Esophagus squamous epithelium (tissue), 5 donors: ENCODE measurements around the gene RAP1B. TPM values are rescaled to one million over a fixed set of nuclear protein-coding genes. Genes with fewer than 3 reads are reported as not detected.

ENCODE experiments used
- DNase-seq: peaks from one replicate; lab custom pipeline; 2025; lab: John Stamatoyannopoulos, UW
- H3K27ac ChIP-seq, 4 donors: fragments of 200-600 bp; sonication (generic); one replicate each; pipeline ENCODE4 v1.5.1; 2016 to 2019; ENCODE audit warnings: mild to moderate bottlenecking in 1 of 4
- H3K27me3 ChIP-seq, 4 donors: fragments of 200-600 bp; sonication (generic); 1 replicate in 3 of 4; 2 replicates in 1 of 4; pipeline versions ENCODE4 v1.5.1 to v1.6.0; 2017 to 2021; ENCODE audit warnings: antibody characterized with exemption in 1 of 4
- H3K36me3 ChIP-seq, 3 donors: fragments of 200-600 bp; sonication (generic); one replicate each; pipeline ENCODE4 v1.5.1; 2016 to 2019
- H3K4me1 ChIP-seq, 3 donors: fragments of 200-600 bp; sonication (generic); one replicate each; pipeline ENCODE4 v1.5.1; 2017 to 2019
- H3K4me3 ChIP-seq, 4 donors: fragments of 200-600 bp; sonication (generic); 1 replicate in 3 of 4; 2 replicates in 1 of 4; pipeline ENCODE4 v1.5.1; 2016 to 2019; ENCODE audit warnings: mild to moderate bottlenecking in 2 of 4, moderate library complexity in 1 of 4
- H3K9me3 ChIP-seq, 3 donors: fragments of 200-600 bp; sonication (generic); one replicate each; pipeline ENCODE4 v1.5.1; 2016 to 2019
- POLR2A ChIP-seq, 4 donors: fragments of 450-650 bp; IDR thresholded peaks; one replicate each; pipeline ENCODE4 v1.6.1; 2017; ENCODE audit warnings: antibody characterized with exemption in 4 of 4, mild to moderate bottlenecking in 4 of 4, moderate library complexity in 3 of 4
- WGBS, 2 donors: methylation state at CpG; one replicate each; pipeline ENCODE4 v1.1.5; 2018; 5-methylcytosine and 5-hydroxymethylcytosine counted together
- intact Hi-C: fragments of 100-400 bp; cut with DNase I; formaldehyde crosslinking; loops from one replicate; pipeline ENCODE4 v1.15.0; 2022
- total RNA-seq, 4 donors: library from RNA; depleted of rRNA; stranded (reverse); fragments of >200 nt; gene quantifications; one replicate each; pipeline ENCODE4 v1.1.0, GENCODE V29; 2016
- TF ChIP-seq, protein P1 (sequence below), 6 experiments: fragments of 450-650 bp in 4 of 6; fragments of 200-600 bp in 2 of 6; sonication (generic) in 2 of 6; IDR thresholded peaks; one replicate each; pipeline ENCODE4 v1.5.1; 2016 to 2019; ENCODE audit warnings: antibody characterized with exemption in 6 of 6, mild to moderate bottlenecking in 4 of 6, moderate library complexity in 4 of 6
- donor health status: DM: yes; HTN: yes; CAD: no.

RAP1B gene
- total RNA-seq, 4 donors from 2014 or later: 66.9 to 133 (median 120) TPM

GRCh38 chr12:68617160-68617926, 6.6 kb downstream of the RAP1B start:
- DNase-seq: no peak
- H3K27ac ChIP-seq: no peak overlapping the region
- peaks cover 0 to 6% (median 0%) of the 10 kb centered on the region in 3 donors for H3K36me3 ChIP-seq
- 60 to 64% methylated on average over 4 of the region's 4 CpGs for WGBS, 2 donors
- peaks cover 20 to 100% (median 77%) of the 10 kb centered on the region in 3 donors for H3K4me1 ChIP-seq
- no peaks in the 10 kb centered on the region for H3K9me3 ChIP-seq
- no peaks in the 10 kb centered on the region for H3K27me3 ChIP-seq
- no peak overlapping the region for H3K4me3 ChIP-seq
- intact Hi-C loops: loop anchor here (10.0 kb wide), 2 partner anchors 67 to 253 kb away; partner anchors contain the start of gene NUP107
- TF ChIP-seq, protein P1, sequence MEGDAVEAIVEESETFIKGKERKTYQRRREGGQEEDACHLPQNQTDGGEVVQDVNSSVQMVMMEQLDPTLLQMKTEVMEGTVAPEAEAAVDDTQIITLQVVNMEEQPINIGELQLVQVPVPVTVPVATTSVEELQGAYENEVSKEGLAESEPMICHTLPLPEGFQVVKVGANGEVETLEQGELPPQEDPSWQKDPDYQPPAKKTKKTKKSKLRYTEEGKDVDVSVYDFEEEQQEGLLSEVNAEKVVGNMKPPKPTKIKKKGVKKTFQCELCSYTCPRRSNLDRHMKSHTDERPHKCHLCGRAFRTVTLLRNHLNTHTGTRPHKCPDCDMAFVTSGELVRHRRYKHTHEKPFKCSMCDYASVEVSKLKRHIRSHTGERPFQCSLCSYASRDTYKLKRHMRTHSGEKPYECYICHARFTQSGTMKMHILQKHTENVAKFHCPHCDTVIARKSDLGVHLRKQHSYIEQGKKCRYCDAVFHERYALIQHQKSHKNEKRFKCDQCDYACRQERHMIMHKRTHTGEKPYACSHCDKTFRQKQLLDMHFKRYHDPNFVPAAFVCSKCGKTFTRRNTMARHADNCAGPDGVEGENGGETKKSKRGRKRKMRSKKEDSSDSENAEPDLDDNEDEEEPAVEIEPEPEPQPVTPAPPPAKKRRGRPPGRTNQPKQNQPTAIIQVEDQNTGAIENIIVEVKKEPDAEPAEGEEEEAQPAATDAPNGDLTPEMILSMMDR (IDR thresholded peaks at IDR 0.05): no peak
- TF ChIP-seq POLR2A (IDR thresholded peaks at IDR 0.05): no peak

GRCh38 chr12:68619541-68619940, 8.8 kb downstream of the RAP1B start:
- Histone ChIP-seq H3K4me1 (peaks cover 10 to 100% (median 66%) of the 10 kb centered on the region in 3 donors), H3K36me3 (peaks cover 0 to 4% (median 0%) of the 10 kb centered on the region in 3 donors), H3K9me3 (no peaks in the 10 kb centered on the region), H3K27me3 (no peaks in the 10 kb centered on the region), H3K27ac (no peak overlapping the region), H3K4me3 (no peak overlapping the region)
- TF ChIP-seq POLR2A (IDR thresholded peaks at IDR 0.05): no peak
- TF ChIP-seq, protein P1 (IDR thresholded peaks at IDR 0.05): no peak
- intact Hi-C loops: loop anchor here (10.0 kb wide), 2 partner anchors 65 to 255 kb away; partner anchors contain the start of gene NUP107
- DNase-seq: no peak

GRCh38 chr12:68620519-68621471, 10.1 kb downstream of the RAP1B start:
- TF ChIP-seq, protein P1 (IDR thresholded peaks at IDR 0.05): no peak
- TF ChIP-seq POLR2A (IDR thresholded peaks at IDR 0.05): no peak
- intact Hi-C loops: no loop called here
- Histone ChIP-seq H3K9me3 (no peaks in the 10 kb centered on the region), H3K4me1 (peaks cover 10 to 95% (median 57%) of the 10 kb centered on the region in 3 donors), H3K27ac (no peak overlapping the region), H3K4me3 (no peak overlapping the region), H3K36me3 (peaks cover 0 to 16% (median 0%) of the 10 kb centered on the region in 3 donors), H3K27me3 (no peaks in the 10 kb centered on the region)
- WGBS, 2 donors: 46 to 71% methylated on average over 4 to 10 of the region's 10 CpGs
- no peak for DNase-seq

DNA sequence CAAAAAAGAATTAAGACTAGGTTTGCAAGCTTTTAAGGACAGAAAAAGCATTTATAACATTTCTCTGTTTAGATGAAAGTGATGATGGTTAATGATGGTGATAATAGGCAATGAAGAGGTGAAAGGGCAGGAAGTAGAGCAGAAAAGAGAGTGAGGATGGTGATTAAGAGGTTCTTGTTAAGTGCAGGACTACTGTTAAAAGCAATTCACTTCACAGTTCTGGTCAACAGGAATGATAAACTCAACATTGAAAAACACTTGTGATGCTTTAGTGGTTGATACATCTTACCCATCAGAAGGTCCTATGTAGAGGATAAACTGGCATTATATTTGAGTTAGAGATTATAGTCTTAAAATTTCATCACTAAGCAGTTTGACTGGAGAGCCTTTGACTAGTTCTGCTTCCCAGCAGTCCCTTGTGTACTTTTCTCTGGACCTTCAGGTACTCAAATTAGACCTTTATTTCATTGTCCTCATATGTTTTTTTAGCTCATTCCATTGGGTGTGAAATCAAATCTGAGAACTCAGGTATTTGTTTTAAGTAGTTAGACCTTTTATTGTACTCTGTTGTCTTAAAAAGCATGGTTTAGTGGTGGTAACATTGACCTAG, 10.9 kb downstream of the RAP1B start:
- no peaks in the 10 kb centered on the region for H3K27me3 ChIP-seq
- H3K9me3 ChIP-seq: no peaks in the 10 kb centered on the region
- intact Hi-C loops: no loop called here
- peaks cover 10 to 87% (median 50%) of the 10 kb centered on the region in 3 donors for H3K4me1 ChIP-seq
- TF ChIP-seq, protein P1 (IDR thresholded peaks at IDR 0.05): no peak
- TF ChIP-seq POLR2A (IDR thresholded peaks at IDR 0.05): no peak
- no peak overlapping the region for H3K4me3 ChIP-seq
- peaks cover 0 to 24% (median 0%) of the 10 kb centered on the region in 3 donors for H3K36me3 ChIP-seq
- DNase-seq: no peak
- H3K27ac ChIP-seq: no peak overlapping the region
